ENCODE measurements around the gene CEP57L1. TPM values are rescaled to one million over a fixed set of nuclear protein-coding genes. Genes with fewer than 3 reads are reported as not detected.

CEP57L1 gene
- total and polyA plus RNA-seq, 9 of the 15 experiments (the other 6 are each of a cell fraction or from before 2014, with no cell fraction given): 39.4 to 88.6 (median 61.8) TPM

DNA sequence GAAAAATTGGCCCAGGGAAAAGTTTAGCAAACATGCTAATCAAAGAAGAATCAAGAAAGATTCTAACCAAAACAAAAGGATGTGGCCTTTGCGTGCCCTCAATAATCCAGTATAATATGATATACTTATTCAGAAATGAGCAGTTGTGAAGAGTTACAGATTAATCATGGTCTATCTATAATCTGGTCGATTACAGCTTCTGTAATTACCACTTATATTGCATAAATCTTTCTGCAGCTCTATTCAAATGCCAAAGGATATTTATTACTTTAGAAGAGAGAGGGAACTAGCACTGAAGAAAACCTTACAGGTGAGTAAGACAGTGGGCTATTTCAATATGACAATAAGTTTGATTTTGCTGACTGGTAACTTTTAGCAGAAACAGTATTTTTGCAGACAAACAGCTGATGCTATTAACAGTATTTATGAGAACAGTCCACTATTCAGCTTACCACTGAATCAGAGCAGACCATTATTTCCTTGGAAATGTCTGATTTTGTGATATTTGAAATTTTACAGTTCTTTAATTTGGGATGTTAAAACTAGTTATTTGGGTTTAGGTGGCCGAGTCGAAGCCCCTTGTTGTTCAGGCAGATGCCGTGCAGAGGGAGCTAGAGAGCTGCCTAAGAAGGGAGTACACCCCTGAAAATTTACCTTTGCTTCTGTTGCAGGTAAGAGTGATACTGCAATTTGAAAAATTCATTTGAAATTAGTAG is 92.2 kb downstream of the CEP57L1 start (continued):
- no peak for TF ChIP-seq ZNF41 (CRISPR knock-in tag; conservative IDR thresholded peaks at IDR 0.05)
- no peak for TF ChIP-seq ZNF174 (CRISPR knock-in tag; IDR thresholded peaks at IDR 0.05)
- no peak for TF ChIP-seq STAT5B (CRISPR knock-in tag; IDR thresholded peaks at IDR 0.05)
- TF ChIP-seq HMG20B (CRISPR knock-in tag; IDR thresholded peaks at IDR 0.05): no peak
- TF ChIP-seq THRA (IDR thresholded peaks at IDR 0.05): no peak
- TF ChIP-seq ZNF695 (CRISPR knock-in tag; IDR thresholded peaks at IDR 0.05): no peak
- TF ChIP-seq, protein P1, sequence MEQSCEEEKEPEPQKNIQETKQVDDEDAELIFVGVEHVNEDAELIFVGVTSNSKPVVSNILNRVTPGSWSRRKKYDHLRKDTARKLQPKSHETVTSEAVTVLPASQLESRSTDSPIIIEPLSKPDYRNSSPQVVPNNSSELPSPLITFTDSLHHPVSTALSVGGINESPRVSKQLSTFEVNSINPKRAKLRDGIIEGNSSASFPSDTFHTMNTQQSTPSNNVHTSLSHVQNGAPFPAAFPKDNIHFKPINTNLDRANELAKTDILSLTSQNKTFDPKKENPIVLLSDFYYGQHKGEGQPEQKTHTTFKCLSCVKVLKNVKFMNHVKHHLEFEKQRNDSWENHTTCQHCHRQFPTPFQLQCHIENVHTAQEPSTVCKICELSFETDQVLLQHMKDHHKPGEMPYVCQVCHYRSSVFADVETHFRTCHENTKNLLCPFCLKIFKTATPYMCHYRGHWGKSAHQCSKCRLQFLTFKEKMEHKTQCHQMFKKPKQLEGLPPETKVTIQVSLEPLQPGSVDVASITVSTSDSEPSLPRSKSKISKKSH (CRISPR knock-in tag; IDR thresholded peaks at IDR 0.05): no peak
- no peak for TF ChIP-seq CSDE1 (IDR thresholded peaks at IDR 0.05)
- no peak for TF ChIP-seq ZFP91 (CRISPR knock-in tag; IDR thresholded peaks at IDR 0.05)
- TF ChIP-seq, protein P2, sequence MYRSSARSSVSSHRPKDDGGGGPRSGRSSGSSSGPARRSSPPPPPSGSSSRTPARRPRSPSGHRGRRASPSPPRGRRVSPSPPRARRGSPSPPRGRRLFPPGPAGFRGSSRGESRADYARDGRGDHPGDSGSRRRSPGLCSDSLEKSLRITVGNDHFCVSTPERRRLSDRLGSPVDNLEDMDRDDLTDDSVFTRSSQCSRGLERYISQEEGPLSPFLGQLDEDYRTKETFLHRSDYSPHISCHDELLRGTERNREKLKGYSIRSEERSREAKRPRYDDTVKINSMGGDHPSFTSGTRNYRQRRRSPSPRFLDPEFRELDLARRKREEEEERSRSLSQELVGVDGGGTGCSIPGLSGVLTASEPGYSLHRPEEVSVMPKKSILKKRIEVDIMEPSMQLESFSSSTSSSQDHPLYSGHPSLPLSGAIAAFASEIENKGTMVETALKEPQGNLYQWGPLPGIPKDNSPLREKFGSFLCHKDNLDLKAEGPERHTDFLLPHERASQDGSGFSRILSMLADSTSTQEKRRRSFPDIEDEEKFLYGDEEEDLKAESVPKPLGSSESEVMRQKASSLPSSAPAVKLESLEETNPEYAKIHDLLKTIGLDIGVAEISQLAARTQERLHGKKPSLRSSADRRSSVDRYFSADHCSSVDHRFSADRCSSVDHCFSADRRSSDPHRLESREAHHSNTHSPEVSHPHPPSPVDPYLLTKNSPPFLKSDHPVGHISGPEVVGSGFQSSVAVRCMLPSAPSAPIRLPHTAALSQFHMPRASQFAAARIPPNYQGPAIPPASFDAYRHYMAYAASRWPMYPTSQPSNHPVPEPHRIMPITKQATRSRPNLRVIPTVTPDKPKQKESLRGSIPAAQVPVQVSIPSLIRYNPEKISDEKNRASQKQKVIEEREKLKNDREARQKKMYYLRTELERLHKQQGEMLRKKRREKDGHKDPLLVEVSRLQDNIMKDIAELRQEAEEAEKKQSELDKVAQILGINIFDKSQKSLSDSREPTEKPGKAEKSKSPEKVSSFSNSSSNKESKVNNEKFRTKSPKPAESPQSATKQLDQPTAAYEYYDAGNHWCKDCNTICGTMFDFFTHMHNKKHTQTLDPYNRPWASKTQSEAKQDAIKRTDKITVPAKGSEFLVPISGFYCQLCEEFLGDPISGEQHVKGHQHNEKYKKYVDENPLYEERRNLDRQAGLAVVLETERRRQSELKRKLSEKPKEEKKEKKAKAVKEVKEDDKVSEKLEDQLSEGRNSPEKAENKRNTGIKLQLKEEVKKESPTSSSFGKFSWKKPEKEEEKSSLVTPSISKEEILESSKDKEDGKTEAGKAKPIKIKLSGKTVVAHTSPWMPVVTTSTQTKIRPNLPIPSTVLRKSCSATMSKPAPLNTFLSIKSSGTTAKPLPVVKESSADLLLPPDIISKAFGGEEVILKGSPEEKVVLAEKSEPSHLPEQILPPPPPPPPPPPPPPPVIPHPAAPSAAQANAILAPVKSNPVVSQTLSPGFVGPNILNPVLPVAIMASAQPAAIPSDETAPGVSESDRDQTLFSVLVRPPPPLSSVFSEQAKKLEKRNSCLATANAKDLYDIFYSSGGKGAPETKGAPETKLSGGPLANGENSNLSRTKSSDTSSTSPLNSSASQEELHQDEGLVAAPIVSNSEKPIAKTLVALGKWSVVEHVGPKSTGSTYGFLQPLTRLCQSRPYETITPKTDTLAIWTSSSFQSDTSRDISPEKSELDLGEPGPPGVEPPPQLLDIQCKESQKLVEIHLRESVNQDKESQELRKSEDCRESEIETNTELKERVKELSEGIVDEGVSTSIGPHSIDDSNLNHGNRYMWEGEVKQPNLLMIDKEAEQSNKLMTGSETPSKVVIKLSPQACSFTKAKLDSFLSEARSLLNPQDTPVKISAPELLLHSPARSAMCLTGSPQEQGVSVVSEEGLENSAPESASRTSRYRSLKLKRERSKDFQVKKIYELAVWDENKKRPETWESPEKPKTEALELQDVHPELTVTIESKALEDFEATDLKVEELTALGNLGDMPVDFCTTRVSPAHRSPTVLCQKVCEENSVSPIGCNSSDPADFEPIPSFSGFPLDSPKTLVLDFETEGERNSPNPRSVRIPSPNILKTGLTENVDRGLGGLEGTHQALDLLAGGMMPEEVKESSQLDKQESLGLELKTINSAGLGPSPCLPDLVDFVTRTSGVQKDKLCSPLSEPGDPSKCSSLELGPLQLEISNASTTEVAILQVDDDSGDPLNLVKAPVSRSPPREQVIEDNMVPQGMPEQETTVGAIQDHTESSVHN (IDR thresholded peaks at IDR 0.05; ENCODE audit: borderline replicate concordance in 1 of 2, low read depth in 1 of 2): 0 out of 4 replicates have a peak, but pooled peaks of 1 of the 2 experiments have one; percentile 29
- no peak for TF ChIP-seq POLR3G (IDR thresholded peaks at IDR 0.05; ENCODE audit: extremely low read depth, insufficient read length, insufficient replicate concordance)
- no peak for TF ChIP-seq CCAR2 (IDR thresholded peaks at IDR 0.05; ENCODE audit: low read depth, low read length)
- no peak for TF ChIP-seq BRF1 (IDR thresholded peaks at IDR 0.05; ENCODE audit: borderline replicate concordance, extremely low read depth, insufficient read length)
- TF ChIP-seq ZEB2 (IDR thresholded peaks at IDR 0.05): peak; percentile 97
- no peak for TF ChIP-seq NFIC (IDR thresholded peaks at IDR 0.05)
- no peak for TF ChIP-seq ZNF224 (CRISPR knock-in tag; IDR thresholded peaks at IDR 0.05)
